OCI-LY1 (cell line): ENCODE data around the gene RAD54L2.
"Not testable (repeated sequence)": the region's sequence is repeated elsewhere in the genome, so short reads cannot be mapped to it uniquely, and the experiment has no call there.

ENCODE experiments used
- H2AFZ ChIP-seq: fragments of 200-600 bp; sonication (generic), shearing (Covaris generic); 2 replicates; pipeline ENCODE4 v1.6.0; 2014; ENCODE audit warnings: antibody characterized with exemption, mild to moderate bottlenecking, low read length
- H3F3A ChIP-seq: fragments of 200-600 bp; sonication (generic), shearing (Covaris generic); 2 replicates; pipeline ENCODE4 v1.6.0; 2014; ENCODE audit warnings: mild to moderate bottlenecking, antibody characterized with exemption, low read length, moderate library complexity; ENCODE audit not compliant: insufficient read depth
- H3K27ac ChIP-seq: fragments of 200-600 bp; sonication (generic); 2 replicates; pipeline ENCODE4 v1.5.1; 2014; ENCODE audit warnings: low read length, mixed run types, mild to moderate bottlenecking, low read depth; ENCODE audit not compliant: poor library complexity, severe bottlenecking
- H3K27me3 ChIP-seq: fragments of 200-600 bp; sonication (generic); 2 replicates; pipeline ENCODE4 v1.6.0; 2014; ENCODE audit warnings: antibody characterized with exemption, mild to moderate bottlenecking, low read length, moderate library complexity; ENCODE audit not compliant: insufficient read depth
- H3K36me3 ChIP-seq: fragments of 200-600 bp; sonication (generic); 2 replicates; pipeline ENCODE4 v1.6.1; 2014; ENCODE audit warnings: mild to moderate bottlenecking, antibody characterized with exemption, low read length, moderate library complexity, mixed read lengths; ENCODE audit not compliant: insufficient read depth
- H3K4me1 ChIP-seq: fragments of 200-600 bp; sonication (generic); 2 replicates; pipeline ENCODE4 v1.5.1; 2014; ENCODE audit warnings: mild to moderate bottlenecking, low read length, moderate library complexity; ENCODE audit not compliant: insufficient read depth, severe bottlenecking
- H3K4me2 ChIP-seq: fragments of 200-600 bp; sonication (generic), shearing (Covaris generic); 2 replicates; pipeline ENCODE4 v1.6.1; 2014; ENCODE audit warnings: low read length
- H3K4me3 ChIP-seq: fragments of 200-600 bp; sonication (generic); 2 replicates; pipeline ENCODE4 v1.5.1; 2014; ENCODE audit warnings: low read length, low read depth, mild to moderate bottlenecking, mixed read lengths; ENCODE audit not compliant: poor library complexity, severe bottlenecking
- H3K79me2 ChIP-seq: fragments of 200-600 bp; shearing (Covaris generic); 2 replicates; pipeline ENCODE4 v1.6.1; 2016; ENCODE audit warnings: mixed run types, low read length, mixed read lengths; ENCODE audit not compliant: insufficient read depth
- H3K9ac ChIP-seq: fragments of 200-600 bp; sonication (generic), shearing (Covaris generic); 2 replicates; pipeline ENCODE4 v1.6.1; 2014; ENCODE audit warnings: mild to moderate bottlenecking, low read length, mixed read lengths
- H3K9me2 ChIP-seq: fragments of 200-600 bp; sonication (generic), shearing (Covaris generic); 2 replicates; pipeline ENCODE4 v1.6.1; 2014; ENCODE audit warnings: low read depth, mild to moderate bottlenecking, low read length, mixed read lengths
- H3K9me3 ChIP-seq: fragments of 200-600 bp; shearing (Covaris generic); 2 replicates; pipeline ENCODE4 v1.6.1; 2014; ENCODE audit warnings: low read length, mixed read lengths
- H4K20me1 ChIP-seq: fragments of 200-600 bp; sonication (generic), shearing (Covaris generic); 2 replicates; pipeline ENCODE4 v1.6.0; 2016; ENCODE audit warnings: mild to moderate bottlenecking, low read length; ENCODE audit not compliant: insufficient read depth
- EZH2 ChIP-seq: fragments of 200-600 bp; sonication (generic), shearing (Covaris generic); IDR thresholded peaks from 2 replicates; pipeline ENCODE4 v1.8.0; 2017; ENCODE audit warnings: borderline replicate concordance, mixed run types, mild to moderate bottlenecking, antibody characterized with exemption, low read length, moderate library complexity, mixed read lengths
- TF ChIP-seq, protein P1 (sequence below): fragments of 200-600 bp; sonication (generic), shearing (Covaris generic); IDR thresholded peaks from 2 replicates; pipeline ENCODE4 v1.5.1; 2017; ENCODE audit warnings: mild to moderate bottlenecking, antibody characterized with exemption, low read length, moderate library complexity, mixed read lengths

Gene RAD54L2

DNA sequence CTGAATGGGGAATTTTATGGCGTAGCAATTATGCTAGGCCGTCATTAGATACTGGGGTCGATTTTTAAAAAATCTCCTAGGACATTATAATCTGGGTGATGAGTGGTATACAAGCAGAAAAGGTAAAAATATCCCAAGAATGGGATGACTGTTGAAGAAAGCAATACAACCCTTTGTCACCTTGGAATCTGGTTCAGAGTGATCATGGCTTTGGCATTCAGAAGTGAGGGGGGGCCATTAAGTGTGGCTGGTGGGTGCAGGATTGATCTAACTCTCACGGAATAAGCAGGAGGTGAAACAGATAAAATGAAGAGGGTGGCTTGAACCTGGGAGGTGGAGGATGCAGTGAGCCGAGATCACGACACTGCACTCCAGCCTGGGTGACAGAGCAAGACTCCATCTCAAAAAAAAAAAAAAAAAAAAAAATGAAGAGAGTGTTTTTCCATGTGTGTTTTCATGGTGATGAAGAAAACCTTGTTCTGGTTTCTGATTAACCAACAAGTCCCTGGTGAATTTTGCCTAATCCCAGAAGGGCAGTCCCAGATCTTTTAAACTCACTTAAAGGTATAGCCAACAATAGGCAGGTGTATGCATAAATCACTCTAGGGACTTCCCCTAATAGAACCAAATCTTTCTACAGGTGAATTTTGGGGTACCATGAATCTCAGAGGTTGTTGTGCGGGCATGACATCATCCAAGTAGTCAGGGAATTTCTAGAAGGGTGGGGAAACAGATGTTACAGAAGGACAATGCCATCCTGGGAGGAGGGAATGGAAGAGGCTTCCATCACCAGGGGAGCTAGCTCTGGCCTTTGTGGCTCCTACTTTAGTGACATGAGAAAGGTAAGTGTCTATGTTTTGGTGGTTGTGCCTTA is 3.1 kb upstream of the RAD54L2 start:
- Histone ChIP-seq H3K4me1 (peaks cover 21% of the 10 kb centered on the region), H3K9me3 (no peaks in the 10 kb centered on the region), H4K20me1 (no peaks in the 10 kb centered on the region), H3K36me3 (no peaks in the 10 kb centered on the region), H3K27me3 (no peaks in the 10 kb centered on the region), H3F3A (no peaks in the 10 kb centered on the region), H3K4me2 (no peak overlapping the region), H3K9me2 (no peaks in the 10 kb centered on the region), H3K9ac (no peak overlapping the region), H2AFZ (no peak overlapping the region), H3K27ac (no peak overlapping the region), H3K4me3 (no peak overlapping the region), H3K79me2 (peaks cover 17% of the 10 kb centered on the region)
- TF ChIP-seq EZH2: no peak
- TF ChIP-seq, protein P1, sequence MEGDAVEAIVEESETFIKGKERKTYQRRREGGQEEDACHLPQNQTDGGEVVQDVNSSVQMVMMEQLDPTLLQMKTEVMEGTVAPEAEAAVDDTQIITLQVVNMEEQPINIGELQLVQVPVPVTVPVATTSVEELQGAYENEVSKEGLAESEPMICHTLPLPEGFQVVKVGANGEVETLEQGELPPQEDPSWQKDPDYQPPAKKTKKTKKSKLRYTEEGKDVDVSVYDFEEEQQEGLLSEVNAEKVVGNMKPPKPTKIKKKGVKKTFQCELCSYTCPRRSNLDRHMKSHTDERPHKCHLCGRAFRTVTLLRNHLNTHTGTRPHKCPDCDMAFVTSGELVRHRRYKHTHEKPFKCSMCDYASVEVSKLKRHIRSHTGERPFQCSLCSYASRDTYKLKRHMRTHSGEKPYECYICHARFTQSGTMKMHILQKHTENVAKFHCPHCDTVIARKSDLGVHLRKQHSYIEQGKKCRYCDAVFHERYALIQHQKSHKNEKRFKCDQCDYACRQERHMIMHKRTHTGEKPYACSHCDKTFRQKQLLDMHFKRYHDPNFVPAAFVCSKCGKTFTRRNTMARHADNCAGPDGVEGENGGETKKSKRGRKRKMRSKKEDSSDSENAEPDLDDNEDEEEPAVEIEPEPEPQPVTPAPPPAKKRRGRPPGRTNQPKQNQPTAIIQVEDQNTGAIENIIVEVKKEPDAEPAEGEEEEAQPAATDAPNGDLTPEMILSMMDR: no peak

DNA sequence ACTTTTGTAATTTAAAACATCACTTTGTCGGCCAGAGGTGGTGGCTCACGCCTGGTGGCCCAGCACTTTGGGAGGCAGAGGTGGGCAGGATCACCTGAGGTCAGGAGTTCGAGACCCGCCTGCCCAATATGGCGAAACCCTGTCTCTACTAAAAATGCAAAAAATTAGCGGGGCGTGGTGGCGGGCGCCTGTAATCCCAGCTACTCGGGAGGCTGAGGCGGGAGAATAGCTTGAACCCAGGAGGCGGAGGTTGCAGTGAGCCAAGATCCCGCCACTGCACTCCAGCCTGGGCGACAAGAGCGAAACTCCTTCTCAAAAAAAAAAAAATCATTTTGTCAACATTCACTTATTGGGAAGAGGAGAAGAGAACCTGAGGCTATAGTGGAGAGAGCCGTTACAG is 888 bp upstream of the RAD54L2 start:
- not testable (repeated sequence) for H3K9me2 ChIP-seq, H4K20me1 ChIP-seq, H3K27me3 ChIP-seq, H3K36me3 ChIP-seq, H3K9me3 ChIP-seq, H3F3A ChIP-seq, H3K27ac ChIP-seq
- peak overlapping the region; percentile 96; the same call in 1 of the 2 replicates for H3K9ac ChIP-seq
- H3K79me2 ChIP-seq: peaks cover 17% of the 10 kb centered on the region
- H2AFZ ChIP-seq: peak overlapping the region; percentile 89; the same call in 1 of the 2 replicates
- peak overlapping the region; percentile 86 for H3K4me3 ChIP-seq
- peak overlapping the region; percentile 84 for H3K4me2 ChIP-seq
- H3K4me1 ChIP-seq: peaks cover 21% of the 10 kb centered on the region

DNA sequence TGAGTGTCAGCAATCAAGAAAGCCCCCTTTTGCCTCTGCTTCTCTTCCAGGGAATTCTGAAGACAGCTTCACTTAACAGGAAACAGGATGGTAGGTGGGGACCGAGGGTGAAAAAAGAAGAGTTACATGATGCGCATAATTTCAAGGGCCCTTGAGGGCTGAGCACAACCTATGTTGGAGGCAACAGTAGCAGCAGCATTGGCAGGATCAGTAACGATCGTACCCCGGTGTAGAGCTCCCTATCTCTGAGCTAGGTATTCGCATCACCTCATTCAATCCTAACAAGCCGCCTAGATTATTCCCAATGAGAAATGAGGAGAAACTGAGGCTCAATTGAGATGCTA is 432 bp upstream of the RAD54L2 start:
- Histone ChIP-seq H2AFZ (peak overlapping the region; percentile 89), H3K4me2 (peak overlapping the region; percentile 84), H3K27ac (no peak overlapping the region), H3K79me2 (peaks cover 17% of the 10 kb centered on the region), H3F3A (no peaks in the 10 kb centered on the region), H3K36me3 (no peaks in the 10 kb centered on the region; the same call in 1 of the 2 replicates), H3K9me3 (no peaks in the 10 kb centered on the region), H3K9ac (peak overlapping the region; percentile 96), H3K27me3 (no peaks in the 10 kb centered on the region), H3K4me3 (peak overlapping the region; percentile 86), H3K4me1 (peaks cover 21% of the 10 kb centered on the region), H4K20me1 (no peaks in the 10 kb centered on the region), H3K9me2 (no peaks in the 10 kb centered on the region)
- TF ChIP-seq EZH2: no peak

DNA sequence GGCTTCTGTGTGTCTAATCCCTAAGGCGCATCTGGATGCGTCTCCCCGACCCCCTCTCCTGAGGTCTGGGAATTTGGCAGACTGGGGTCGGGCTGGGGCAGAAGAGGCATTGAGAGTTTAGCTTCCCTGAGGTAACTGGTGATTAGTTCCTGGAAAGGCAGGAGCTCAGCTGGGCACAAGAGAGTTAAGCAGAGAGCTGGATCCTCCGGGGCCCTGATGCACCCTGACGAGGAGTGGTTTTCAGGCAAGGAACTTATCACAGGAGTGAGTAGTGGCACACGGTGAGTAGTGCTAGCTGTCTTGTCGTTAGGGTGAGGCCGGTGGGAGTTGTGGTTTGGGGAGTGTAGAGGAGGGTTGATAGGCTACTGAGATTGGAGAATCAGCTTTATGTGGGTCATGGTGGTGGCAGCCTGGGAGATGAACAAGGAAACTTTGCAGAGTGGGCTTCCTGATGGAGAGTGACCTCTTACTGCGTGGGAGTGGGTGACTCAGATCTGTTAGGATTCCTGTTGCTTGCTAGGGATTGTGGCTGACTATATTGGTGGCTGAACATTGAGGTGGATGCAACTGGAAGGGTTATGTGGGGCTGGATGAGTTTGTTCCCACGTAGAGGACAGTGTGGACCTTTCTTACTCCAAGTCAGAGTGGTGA is 897 bp downstream of the RAD54L2 start:
- H3K79me2 ChIP-seq: peaks cover 17% of the 10 kb centered on the region
- H3K36me3 ChIP-seq: peaks cover 4% of the 10 kb centered on the region; the same call in 1 of the 2 replicates
- TF ChIP-seq, protein P1: no peak
- no peak for TF ChIP-seq EZH2
- peaks cover 21% of the 10 kb centered on the region for H3K4me1 ChIP-seq
- no peaks in the 10 kb centered on the region for H3K9me3 ChIP-seq
- H3K27ac ChIP-seq: no peak overlapping the region
- H2AFZ ChIP-seq: no peak overlapping the region
- H3K9ac ChIP-seq: peak overlapping the region; percentile 96
- H3F3A ChIP-seq: no peaks in the 10 kb centered on the region
- no peaks in the 10 kb centered on the region for H4K20me1 ChIP-seq
- peak overlapping the region; percentile 86 for H3K4me3 ChIP-seq
- peak overlapping the region; percentile 84 for H3K4me2 ChIP-seq
- H3K9me2 ChIP-seq: no peaks in the 10 kb centered on the region
- H3K27me3 ChIP-seq: no peaks in the 10 kb centered on the region

DNA sequence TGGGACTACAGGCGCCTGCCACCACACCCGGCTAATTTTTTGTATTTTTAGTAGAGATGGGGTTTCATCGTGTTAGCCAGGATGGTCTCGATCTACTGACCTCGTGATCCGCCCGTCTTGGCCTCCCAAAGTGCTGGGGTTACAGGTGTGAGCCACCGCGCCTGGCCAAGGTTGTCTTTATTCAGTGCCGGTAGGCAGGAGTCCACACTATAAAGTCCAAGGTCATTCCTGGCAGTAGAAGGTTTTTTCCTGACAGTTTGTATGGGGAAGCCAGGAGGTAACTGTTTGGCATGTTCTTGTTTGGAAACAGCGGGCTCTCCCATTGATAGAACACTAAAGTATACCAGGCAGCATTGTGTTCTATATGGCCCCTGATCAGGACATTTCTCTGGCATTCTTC is 4.1 kb downstream of the RAD54L2 start:
- H3K9me2 ChIP-seq, H3K27me3 ChIP-seq, H4K20me1 ChIP-seq, H3K36me3 ChIP-seq, H3K4me2 ChIP-seq, H3K4me3 ChIP-seq, H3K9ac ChIP-seq, H3K9me3 ChIP-seq, H2AFZ ChIP-seq, H3K27ac ChIP-seq, H3F3A ChIP-seq: not testable (repeated sequence)
- peaks cover 17% of the 10 kb centered on the region for H3K79me2 ChIP-seq
- H3K4me1 ChIP-seq: peaks cover 19% of the 10 kb centered on the region
